SU-DHL-6 (cell line): ENCODE measurements around the gene POLD3.

Experiments
- H2AFZ ChIP-seq: fragments of 200-600 bp; sonication (generic); 2 replicates; pipeline ENCODE4 v1.6.1; 2014; ENCODE audit warnings: low read depth, mild to moderate bottlenecking, moderate library complexity, mixed read lengths, antibody characterized with exemption, low read length; ENCODE audit not compliant: severe bottlenecking
- H3F3A ChIP-seq: fragments of 200-600 bp; shearing (Covaris generic); 2 replicates; pipeline ENCODE4 v1.6.0; 2016; ENCODE audit warnings: antibody characterized with exemption, mild to moderate bottlenecking; ENCODE audit not compliant: insufficient read depth
- H3K27ac ChIP-seq: fragments of 200-600 bp; sonication (generic); 2 replicates; pipeline ENCODE4 v1.5.1; 2016; ENCODE audit warnings: low read depth, mild to moderate bottlenecking, low read length, moderate library complexity, mixed read lengths
- H3K27me3 ChIP-seq: fragments of 200-600 bp; sonication (generic), shearing (Covaris generic); 2 replicates; pipeline ENCODE4 v1.6.0; 2014; ENCODE audit warnings: mild to moderate bottlenecking, low read length
- H3K36me3 ChIP-seq: fragments of 200-600 bp; sonication (generic); 2 replicates; pipeline ENCODE4 v1.6.1; 2014; ENCODE audit warnings: mild to moderate bottlenecking, low read length, mixed read lengths
- H3K4me2 ChIP-seq: fragments of 300-600, 200-600 bp; shearing (Covaris generic), sonication (generic); 2 replicates; pipeline ENCODE4 v1.6.0; 2014; ENCODE audit warnings: low read length, low read depth, mild to moderate bottlenecking; ENCODE audit not compliant: poor library complexity, severe bottlenecking
- H3K4me3 ChIP-seq: fragments of 200-600 bp; sonication (generic); 2 replicates; pipeline ENCODE4 v1.5.1; 2014; ENCODE audit warnings: antibody characterized with exemption, low read length, mild to moderate bottlenecking, mixed read lengths; ENCODE audit not compliant: insufficient read depth, poor library complexity, severe bottlenecking
- H3K79me2 ChIP-seq: fragments of 200-600 bp; sonication (generic); 2 replicates; pipeline ENCODE4 v1.6.1; 2014; ENCODE audit warnings: mild to moderate bottlenecking, low read length, moderate library complexity; ENCODE audit not compliant: insufficient read depth
- H3K9ac ChIP-seq: fragments of 200-600 bp; sonication (generic); 2 replicates; pipeline ENCODE4 v1.7.0; 2014; ENCODE audit warnings: mild to moderate bottlenecking, low read length
- H3K9me2 ChIP-seq: fragments of 200-600 bp; sonication (generic); replicated peaks from 2 replicates; pipeline ENCODE4 v1.6.1; 2014; ENCODE audit warnings: low read length; ENCODE audit not compliant: insufficient read depth
- H3K9me3 ChIP-seq: fragments of 200-600 bp; sonication (generic); 2 replicates; pipeline ENCODE4 v1.6.1; 2014; ENCODE audit warnings: low read length, mixed read lengths; ENCODE audit not compliant: insufficient read depth
- H4K20me1 ChIP-seq: fragments of 200-600 bp; sonication (generic); 2 replicates; pipeline ENCODE4 v1.6.1; 2014; ENCODE audit warnings: low read depth, mild to moderate bottlenecking, antibody characterized with exemption, low read length, moderate library complexity, mixed read lengths
- EZH2phosphoT487 ChIP-seq: fragments of 200-600 bp; sonication (generic), shearing (Covaris generic); conservative IDR thresholded peaks from 2 replicates; pipeline ENCODE4 v1.6.1; 2018; ENCODE audit warnings: mild to moderate bottlenecking, antibody characterized with exemption, low read length, moderate library complexity, mixed read lengths
- TF ChIP-seq, protein P1 (sequence below): fragments of 200-600 bp; sonication (generic); IDR thresholded peaks from one replicate; pipeline ENCODE4 v1.5.1; 2017; ENCODE audit warnings: antibody characterized with exemption, mild to moderate bottlenecking, low read length, moderate library complexity; ENCODE audit not compliant: insufficient read depth, poor library complexity, severe bottlenecking

POLD3 gene

DNA sequence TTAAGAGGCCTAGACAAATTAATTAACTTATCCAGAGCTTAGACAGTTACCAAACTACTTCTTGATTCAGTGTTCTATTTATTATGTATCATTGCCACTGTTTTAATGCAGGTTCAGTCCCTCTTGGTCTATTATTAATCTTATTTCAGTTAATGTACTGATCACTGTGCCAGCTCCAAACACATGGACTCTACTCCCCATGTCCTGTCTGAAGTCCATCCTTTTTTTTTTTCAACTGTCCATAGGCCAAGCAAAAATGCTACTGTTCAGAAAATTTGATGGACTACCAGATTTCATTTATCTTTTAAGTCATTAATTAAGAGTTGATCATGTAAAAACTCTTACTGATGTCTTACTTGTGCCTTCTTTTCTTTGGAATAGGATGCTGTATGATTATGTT is 11.9 kb downstream of the POLD3 start:
- Histone ChIP-seq H3F3A (no peaks in the 10 kb centered on the region), H2AFZ (no peak overlapping the region), H3K79me2 (no peaks in the 10 kb centered on the region), H3K27me3 (no peaks in the 10 kb centered on the region), H3K27ac (no peak overlapping the region), H3K4me3 (no peak overlapping the region), H3K4me2 (no peak overlapping the region), H4K20me1 (no peaks in the 10 kb centered on the region), H3K9me3 (no peaks in the 10 kb centered on the region), H3K9me2 (no peaks in the 10 kb centered on the region), H3K9ac (no peak overlapping the region), H3K36me3 (peaks cover 12% of the 10 kb centered on the region)
- TF ChIP-seq EZH2phosphoT487 = no peak
- TF ChIP-seq, protein P1, sequence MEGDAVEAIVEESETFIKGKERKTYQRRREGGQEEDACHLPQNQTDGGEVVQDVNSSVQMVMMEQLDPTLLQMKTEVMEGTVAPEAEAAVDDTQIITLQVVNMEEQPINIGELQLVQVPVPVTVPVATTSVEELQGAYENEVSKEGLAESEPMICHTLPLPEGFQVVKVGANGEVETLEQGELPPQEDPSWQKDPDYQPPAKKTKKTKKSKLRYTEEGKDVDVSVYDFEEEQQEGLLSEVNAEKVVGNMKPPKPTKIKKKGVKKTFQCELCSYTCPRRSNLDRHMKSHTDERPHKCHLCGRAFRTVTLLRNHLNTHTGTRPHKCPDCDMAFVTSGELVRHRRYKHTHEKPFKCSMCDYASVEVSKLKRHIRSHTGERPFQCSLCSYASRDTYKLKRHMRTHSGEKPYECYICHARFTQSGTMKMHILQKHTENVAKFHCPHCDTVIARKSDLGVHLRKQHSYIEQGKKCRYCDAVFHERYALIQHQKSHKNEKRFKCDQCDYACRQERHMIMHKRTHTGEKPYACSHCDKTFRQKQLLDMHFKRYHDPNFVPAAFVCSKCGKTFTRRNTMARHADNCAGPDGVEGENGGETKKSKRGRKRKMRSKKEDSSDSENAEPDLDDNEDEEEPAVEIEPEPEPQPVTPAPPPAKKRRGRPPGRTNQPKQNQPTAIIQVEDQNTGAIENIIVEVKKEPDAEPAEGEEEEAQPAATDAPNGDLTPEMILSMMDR = no peak

DNA sequence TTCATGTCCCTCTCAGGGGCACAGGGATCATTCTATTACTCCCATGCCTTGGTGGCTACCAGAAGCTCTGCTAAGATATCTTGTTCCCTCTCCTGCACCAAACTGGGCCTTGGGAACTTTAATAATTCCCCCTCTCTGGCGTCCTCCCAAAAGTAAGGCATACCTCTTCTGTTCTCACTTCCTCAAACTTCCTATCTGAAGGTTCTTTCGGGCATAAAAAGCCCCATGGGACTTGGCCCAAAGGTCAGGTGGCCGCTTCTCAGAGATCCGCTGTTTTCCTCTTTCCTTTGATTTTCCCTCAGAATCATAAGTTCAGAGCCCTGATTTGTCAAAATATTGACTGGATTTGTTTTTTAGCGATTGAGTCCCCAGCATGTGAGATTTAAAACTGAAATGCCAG is 13.0 kb downstream of the POLD3 start:
- Histone ChIP-seq H3K9me3 (no peaks in the 10 kb centered on the region), H3K27me3 (no peaks in the 10 kb centered on the region), H2AFZ (no peak overlapping the region), H3F3A (no peaks in the 10 kb centered on the region), H3K27ac (no peak overlapping the region), H3K4me3 (no peak overlapping the region), H3K4me2 (no peak overlapping the region), H4K20me1 (no peaks in the 10 kb centered on the region), H3K79me2 (no peaks in the 10 kb centered on the region), H3K9me2 (no peaks in the 10 kb centered on the region), H3K9ac (no peak overlapping the region), H3K36me3 (peaks cover 12% of the 10 kb centered on the region)
- TF ChIP-seq EZH2phosphoT487 = no peak
- TF ChIP-seq, protein P1 = no peak

DNA sequence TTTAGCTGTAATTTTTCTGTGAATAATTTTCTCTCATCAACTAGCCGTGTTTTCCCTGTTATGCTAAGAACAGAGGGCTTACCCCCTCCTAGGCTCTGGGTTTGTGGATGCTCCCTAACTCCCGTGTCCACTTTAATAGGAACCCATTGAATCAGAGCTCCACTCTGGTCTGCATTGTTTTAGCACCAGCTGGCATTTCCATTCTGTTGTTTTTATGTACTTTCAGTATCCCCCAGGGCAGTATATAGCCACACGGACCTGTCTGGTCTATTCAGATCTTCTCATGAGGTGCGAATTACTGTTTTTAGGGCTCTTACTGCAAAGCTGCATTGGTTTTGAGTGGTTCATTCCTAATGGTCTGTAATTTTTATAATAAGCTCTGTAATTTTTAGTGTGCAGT is 16.0 kb downstream of the POLD3 start:
- no peak overlapping the region for H3K4me2 ChIP-seq
- no peaks in the 10 kb centered on the region for H3K27me3 ChIP-seq
- no peaks in the 10 kb centered on the region for H3K79me2 ChIP-seq
- no peaks in the 10 kb centered on the region for H3F3A ChIP-seq
- H3K27ac ChIP-seq = no peak overlapping the region
- H3K9me3 ChIP-seq = no peaks in the 10 kb centered on the region
- peaks cover 31% of the 10 kb centered on the region for H3K36me3 ChIP-seq
- no peaks in the 10 kb centered on the region for H3K9me2 ChIP-seq
- TF ChIP-seq EZH2phosphoT487 = no peak
- TF ChIP-seq, protein P1 = no peak
- no peaks in the 10 kb centered on the region for H4K20me1 ChIP-seq
- no peak overlapping the region for H2AFZ ChIP-seq
- H3K4me3 ChIP-seq = no peak overlapping the region
- no peak overlapping the region for H3K9ac ChIP-seq

DNA sequence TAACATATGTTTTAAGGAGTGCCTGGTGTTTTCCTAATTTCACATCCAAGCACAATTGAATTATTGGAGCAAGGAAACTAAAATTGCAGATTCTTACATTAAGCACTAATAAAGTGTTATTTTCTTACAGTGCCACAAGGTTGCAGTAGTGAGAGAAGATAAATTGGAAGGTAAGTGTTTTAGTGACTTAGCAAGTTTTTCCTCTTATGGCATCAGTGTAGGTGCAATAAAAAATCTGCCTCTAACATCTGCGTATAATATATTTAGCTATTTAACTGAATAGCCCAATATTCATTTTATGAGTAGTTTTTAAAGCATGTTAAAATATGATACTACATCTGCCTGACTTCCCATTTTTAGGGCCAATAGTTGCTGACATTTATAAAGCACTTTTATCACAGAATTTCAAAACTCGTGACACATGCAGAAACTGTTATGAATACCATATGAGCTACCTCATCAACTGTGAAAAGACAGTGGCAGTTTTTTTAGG is 19.0 kb downstream of the POLD3 start:
- no peaks in the 10 kb centered on the region for H3K27me3 ChIP-seq
- no peak overlapping the region for H3K27ac ChIP-seq
- no peaks in the 10 kb centered on the region for H4K20me1 ChIP-seq
- H3F3A ChIP-seq = no peaks in the 10 kb centered on the region
- H3K4me3 ChIP-seq = no peak overlapping the region
- no peaks in the 10 kb centered on the region for H3K9me2 ChIP-seq
- TF ChIP-seq, protein P1 = no peak
- TF ChIP-seq EZH2phosphoT487 = no peak
- H3K4me2 ChIP-seq = no peak overlapping the region
- no peak overlapping the region for H3K9ac ChIP-seq
- no peak overlapping the region for H2AFZ ChIP-seq
- no peaks in the 10 kb centered on the region for H3K79me2 ChIP-seq
- H3K9me3 ChIP-seq = no peaks in the 10 kb centered on the region
- peaks cover 28% of the 10 kb centered on the region for H3K36me3 ChIP-seq
